Measurements from ENCODE around the gene KLHL29.

DNA sequence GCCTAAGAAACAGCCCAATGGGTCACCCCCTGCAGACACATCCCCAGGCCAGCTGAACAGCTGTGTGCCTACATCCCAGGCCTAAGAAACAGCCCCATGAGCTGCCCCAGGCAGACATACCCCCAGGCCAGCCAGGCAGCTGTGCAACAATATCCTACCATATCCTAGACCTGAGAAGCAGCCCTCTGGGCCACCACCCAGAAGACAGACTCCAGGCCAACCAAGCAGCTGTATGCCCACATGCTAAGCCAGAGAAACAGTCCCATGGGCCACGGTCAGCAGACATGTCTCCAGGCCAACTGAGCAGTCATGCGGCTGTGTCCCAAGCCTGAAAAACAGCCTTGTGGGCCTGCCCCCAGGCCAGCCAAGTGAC lies 336.5 kb downstream of the KLHL29 start:
- TF ChIP-seq EZH2phosphoT487 (IDR thresholded peaks at IDR 0.05; ENCODE audit: borderline replicate concordance, low read length), result no peak
- TF ChIP-seq, protein P1, sequence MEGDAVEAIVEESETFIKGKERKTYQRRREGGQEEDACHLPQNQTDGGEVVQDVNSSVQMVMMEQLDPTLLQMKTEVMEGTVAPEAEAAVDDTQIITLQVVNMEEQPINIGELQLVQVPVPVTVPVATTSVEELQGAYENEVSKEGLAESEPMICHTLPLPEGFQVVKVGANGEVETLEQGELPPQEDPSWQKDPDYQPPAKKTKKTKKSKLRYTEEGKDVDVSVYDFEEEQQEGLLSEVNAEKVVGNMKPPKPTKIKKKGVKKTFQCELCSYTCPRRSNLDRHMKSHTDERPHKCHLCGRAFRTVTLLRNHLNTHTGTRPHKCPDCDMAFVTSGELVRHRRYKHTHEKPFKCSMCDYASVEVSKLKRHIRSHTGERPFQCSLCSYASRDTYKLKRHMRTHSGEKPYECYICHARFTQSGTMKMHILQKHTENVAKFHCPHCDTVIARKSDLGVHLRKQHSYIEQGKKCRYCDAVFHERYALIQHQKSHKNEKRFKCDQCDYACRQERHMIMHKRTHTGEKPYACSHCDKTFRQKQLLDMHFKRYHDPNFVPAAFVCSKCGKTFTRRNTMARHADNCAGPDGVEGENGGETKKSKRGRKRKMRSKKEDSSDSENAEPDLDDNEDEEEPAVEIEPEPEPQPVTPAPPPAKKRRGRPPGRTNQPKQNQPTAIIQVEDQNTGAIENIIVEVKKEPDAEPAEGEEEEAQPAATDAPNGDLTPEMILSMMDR (IDR thresholded peaks at IDR 0.05; ENCODE audit: low read depth, low read length, poor library complexity, severe bottlenecking), result no peak
